ENCODE results near the gene C22orf39. TPM values are rescaled to one million over a fixed set of nuclear protein-coding genes. Genes with fewer than 3 reads are reported as not detected.
A peak's percentile ranks its signal among the peaks of the same experiment; 100 is the strongest.

The C22orf39 gene
- total RNA-seq, 1 donor from 2014 or later = 25.3 TPM

DNA sequence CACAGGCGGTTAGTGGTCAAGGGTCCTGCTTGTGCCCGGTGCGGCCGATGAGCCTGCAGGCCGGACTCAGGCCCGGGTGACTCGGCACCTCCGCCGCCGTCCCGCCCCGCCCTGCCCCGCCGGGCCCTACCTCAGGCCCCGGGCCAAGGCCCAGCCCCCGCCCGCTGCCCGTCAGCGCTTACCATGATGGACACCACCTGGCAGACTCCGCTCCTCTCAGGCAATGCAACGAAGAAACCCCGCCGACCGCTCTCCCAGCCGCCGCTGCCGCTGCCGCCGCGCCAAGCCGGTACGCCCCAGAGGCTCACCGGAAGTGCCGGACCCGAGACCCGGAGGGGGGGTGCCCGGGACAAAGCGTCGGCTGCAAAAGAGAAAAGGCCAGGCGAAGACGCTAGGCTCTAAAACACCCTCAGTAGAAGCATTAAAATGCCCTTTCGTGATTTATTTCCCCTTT, 31.4 kb upstream of the C22orf39 start, which contains the start of gene UFD1:
TSS of gene UFD1 (minus strand) at position 293 of the 454 bp plus-strand sequence. CDS start at position 185, 108 bp downstream.
- Histone ChIP-seq H3K36me3 (ENCODE audit: control insufficient read depth, insufficient read depth, low read length) (peaks cover 5% of the 10 kb centered on the region), H3K27me3 (ENCODE audit: control insufficient read depth, insufficient read depth, low read length) (no peaks in the 10 kb centered on the region), H3K4me3 (ENCODE audit: low read depth, low read length) (peak within 1 kb of the TSS; percentile 73)
- DNase-seq (ENCODE audit: low read depth) (no peak), FAIRE-seq (no peak)
- TF ChIP-seq, protein P1, sequence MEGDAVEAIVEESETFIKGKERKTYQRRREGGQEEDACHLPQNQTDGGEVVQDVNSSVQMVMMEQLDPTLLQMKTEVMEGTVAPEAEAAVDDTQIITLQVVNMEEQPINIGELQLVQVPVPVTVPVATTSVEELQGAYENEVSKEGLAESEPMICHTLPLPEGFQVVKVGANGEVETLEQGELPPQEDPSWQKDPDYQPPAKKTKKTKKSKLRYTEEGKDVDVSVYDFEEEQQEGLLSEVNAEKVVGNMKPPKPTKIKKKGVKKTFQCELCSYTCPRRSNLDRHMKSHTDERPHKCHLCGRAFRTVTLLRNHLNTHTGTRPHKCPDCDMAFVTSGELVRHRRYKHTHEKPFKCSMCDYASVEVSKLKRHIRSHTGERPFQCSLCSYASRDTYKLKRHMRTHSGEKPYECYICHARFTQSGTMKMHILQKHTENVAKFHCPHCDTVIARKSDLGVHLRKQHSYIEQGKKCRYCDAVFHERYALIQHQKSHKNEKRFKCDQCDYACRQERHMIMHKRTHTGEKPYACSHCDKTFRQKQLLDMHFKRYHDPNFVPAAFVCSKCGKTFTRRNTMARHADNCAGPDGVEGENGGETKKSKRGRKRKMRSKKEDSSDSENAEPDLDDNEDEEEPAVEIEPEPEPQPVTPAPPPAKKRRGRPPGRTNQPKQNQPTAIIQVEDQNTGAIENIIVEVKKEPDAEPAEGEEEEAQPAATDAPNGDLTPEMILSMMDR (IDR thresholded peaks at IDR 0.05; ENCODE audit: insufficient read depth, low read length, severe bottlenecking) = no peak

DNA sequence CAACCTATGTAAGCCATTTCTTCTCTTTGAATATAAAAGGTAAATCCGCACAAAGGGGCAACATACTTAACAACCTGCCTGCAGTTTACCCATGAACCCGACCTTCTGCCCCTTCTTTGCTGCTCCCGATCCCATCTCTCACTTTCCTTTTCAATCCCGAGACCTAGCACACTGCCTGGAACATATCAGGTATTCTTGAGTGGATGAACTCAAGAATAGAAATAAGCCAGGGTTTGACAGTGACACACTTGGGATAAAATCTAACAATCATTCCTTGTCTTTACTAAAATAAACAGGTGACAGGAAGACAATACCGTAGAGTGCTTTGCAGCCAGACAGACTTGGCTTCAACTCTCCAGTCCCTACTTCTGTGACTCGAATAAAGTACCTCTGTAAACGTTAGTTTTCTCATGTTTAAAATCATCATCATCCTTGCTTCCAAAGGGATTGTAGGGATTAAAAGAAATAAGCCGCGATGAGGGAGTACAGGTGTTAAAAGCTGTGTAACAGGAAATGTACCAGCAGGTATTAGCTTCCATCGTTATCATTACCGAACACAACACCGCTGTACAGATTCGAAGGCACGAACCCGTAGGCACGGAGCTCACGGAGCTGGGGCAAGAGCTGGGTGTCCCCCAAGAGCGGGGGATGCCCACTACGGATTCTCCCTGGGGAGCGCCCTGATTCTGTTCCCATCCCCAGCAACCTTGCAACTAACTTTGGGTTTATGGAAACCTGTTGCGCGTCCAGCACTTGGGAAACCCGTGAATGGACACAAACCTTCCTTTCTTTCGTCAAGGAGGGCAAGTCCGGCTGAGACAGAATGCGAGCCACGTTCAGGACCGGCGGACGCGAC, 30.8 kb upstream of the C22orf39 start:
- H3K4me3 ChIP-seq (ENCODE audit: low read depth, low read length) = peak overlapping the region; percentile 73
- peaks cover 7% of the 10 kb centered on the region for H3K36me3 ChIP-seq (ENCODE audit: control insufficient read depth, insufficient read depth, low read length)
- DNase-seq (ENCODE audit: low read depth) (no peak), FAIRE-seq (no peak)
- H3K27me3 ChIP-seq (ENCODE audit: control insufficient read depth, insufficient read depth, low read length) = no peaks in the 10 kb centered on the region
- TF ChIP-seq, protein P1 (IDR thresholded peaks at IDR 0.05; ENCODE audit: insufficient read depth, low read length, severe bottlenecking) = no peak

DNA sequence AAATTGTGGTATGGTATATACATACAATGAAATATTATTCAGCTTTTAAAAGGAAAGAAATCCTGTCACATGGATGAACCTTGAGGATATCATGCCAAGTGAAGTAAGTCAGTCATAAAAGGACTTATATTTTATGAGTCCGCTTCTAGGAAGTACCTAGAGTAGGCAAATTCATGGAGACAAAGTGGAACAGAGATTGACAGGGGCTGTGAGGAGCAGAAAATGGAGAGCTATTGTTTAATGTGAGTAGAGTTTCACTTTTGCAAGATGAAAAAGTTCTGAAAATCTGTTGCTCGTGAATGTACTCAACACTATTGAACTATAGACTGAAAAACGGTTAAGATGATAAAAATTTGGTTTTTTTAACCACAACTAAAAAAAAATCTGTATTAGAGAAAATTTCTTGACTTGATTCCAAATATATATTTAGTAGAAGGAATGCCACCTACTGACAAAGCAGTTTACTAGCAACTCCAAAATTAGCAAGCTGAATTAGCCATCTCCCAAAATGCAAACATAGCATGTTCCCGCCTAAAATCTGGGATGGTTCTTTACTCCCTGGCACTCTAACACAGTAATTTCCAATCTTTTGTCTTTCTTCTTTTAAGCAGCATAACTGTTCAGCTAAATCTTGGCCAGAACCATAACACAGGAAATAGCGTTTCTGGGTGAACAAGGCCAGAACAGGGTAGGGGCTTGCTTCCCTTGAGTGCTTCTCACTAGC, 30.0 kb upstream of the C22orf39 start:
- FAIRE-seq (no peak), DNase-seq (ENCODE audit: low read depth) (no peak)
- Histone ChIP-seq H3K36me3 (ENCODE audit: control insufficient read depth, insufficient read depth, low read length) (peaks cover 13% of the 10 kb centered on the region), H3K4me3 (ENCODE audit: low read depth, low read length) (peak overlapping the region; percentile 73), H3K27me3 (ENCODE audit: control insufficient read depth, insufficient read depth, low read length) (no peaks in the 10 kb centered on the region)
- TF ChIP-seq, protein P1 (IDR thresholded peaks at IDR 0.05; ENCODE audit: insufficient read depth, low read length, severe bottlenecking) = no peak

DNA sequence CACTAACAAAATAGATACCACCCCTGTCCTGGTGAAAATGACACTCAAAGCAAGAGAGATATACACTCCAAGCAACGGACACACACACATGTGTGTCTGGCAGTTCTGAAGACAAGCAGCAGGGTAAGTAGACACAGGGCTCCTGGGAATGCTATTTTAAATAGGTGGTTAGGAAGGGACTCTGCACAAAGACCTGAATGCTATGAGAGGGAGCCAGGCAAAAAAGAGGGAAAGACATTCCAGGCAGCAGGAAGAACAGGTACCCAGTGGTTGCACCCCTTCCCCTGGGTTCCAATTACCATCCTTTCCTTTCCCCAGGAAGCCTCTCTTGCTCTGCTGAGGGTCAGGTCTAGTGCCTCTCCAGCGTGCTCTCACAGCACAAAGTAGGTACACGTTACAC, 28.5 kb upstream of the C22orf39 start:
- DNase-seq (ENCODE audit: low read depth) (no peak), FAIRE-seq (no peak)
- H3K27me3 ChIP-seq (ENCODE audit: control insufficient read depth, insufficient read depth, low read length) = no peaks in the 10 kb centered on the region
- TF ChIP-seq, protein P1 (IDR thresholded peaks at IDR 0.05; ENCODE audit: insufficient read depth, low read length, severe bottlenecking) = no peak
- peaks cover 22% of the 10 kb centered on the region for H3K36me3 ChIP-seq (ENCODE audit: control insufficient read depth, insufficient read depth, low read length)
- H3K4me3 ChIP-seq (ENCODE audit: low read depth, low read length) = no peak overlapping the region

DNA sequence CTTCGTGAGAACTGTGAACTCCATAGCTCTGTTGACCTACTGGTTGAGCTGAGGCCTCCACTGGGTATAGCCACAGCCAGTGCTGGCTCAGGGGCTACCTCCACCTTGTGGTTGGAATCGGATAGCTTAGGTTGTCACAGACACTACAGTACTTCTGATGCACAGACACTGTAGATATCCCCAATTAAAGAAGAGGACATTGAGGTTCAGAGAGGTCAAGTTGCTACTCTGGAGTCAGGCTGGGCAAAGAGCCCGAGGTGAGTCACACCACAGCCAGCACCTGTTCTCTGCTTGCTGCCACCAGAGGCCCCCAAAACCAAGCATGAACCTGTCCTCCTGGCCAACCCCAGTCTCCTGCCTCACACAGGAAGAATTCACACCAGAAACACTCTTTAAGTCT, 26.1 kb upstream of the C22orf39 start:
- no peak for FAIRE-seq

More for the DNA sequence above, 26.1 kb upstream of the C22orf39 start:
- no peaks in the 10 kb centered on the region for H3K27me3 ChIP-seq (ENCODE audit: control insufficient read depth, insufficient read depth, low read length)
- H3K36me3 ChIP-seq (ENCODE audit: control insufficient read depth, insufficient read depth, low read length) = peaks cover 38% of the 10 kb centered on the region
- TF ChIP-seq, protein P1 (IDR thresholded peaks at IDR 0.05; ENCODE audit: insufficient read depth, low read length, severe bottlenecking) = peak; percentile 8
- DNase-seq (ENCODE audit: low read depth) = no peak
- H3K4me3 ChIP-seq (ENCODE audit: low read depth, low read length) = no peak overlapping the region
